ENCODE measurements around the gene CNOT8. TPM values are rescaled to one million over a fixed set of nuclear protein-coding genes. Genes with fewer than 3 reads are reported as not detected.
A peak's percentile ranks its signal among the peaks of the same experiment; 100 is the strongest.
"Not testable (repeated sequence)": the region's sequence is repeated elsewhere in the genome, so short reads cannot be mapped to it uniquely, and the experiment has no call there.

CNOT8 gene
- polyA plus RNA-seq, 1 donor, result 85.9 TPM

DNA sequence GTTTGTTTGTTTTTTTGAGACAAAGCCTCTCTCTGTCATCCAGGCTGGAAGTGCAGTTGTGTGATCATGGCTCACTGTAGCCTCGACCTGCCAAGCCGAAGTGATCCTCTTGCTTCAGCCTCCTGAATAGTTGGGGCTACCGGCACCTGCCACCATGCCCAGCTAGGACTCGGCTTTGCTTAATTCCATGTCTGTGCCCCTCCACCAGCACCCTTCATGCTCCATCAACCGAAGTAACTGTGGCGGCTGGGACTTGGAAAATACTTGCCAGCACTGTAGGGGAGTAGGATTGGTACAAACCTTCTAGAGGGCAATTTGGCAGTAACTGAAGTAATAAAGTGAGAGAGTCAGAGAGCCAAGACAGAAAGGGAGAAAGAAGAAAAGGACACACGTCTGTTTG, 27.0 kb upstream of the CNOT8 start:
- DNase-seq, result no peak

- not testable (repeated sequence) for DNase-seq
These were observed 25.6 kb upstream of the CNOT8 start for GRCh38 chr5:154832804-154833203.

GRCh38 chr5:154834053-154834452, 24.4 kb upstream of the CNOT8 start:
- DNase-seq, result no peak

DNA sequence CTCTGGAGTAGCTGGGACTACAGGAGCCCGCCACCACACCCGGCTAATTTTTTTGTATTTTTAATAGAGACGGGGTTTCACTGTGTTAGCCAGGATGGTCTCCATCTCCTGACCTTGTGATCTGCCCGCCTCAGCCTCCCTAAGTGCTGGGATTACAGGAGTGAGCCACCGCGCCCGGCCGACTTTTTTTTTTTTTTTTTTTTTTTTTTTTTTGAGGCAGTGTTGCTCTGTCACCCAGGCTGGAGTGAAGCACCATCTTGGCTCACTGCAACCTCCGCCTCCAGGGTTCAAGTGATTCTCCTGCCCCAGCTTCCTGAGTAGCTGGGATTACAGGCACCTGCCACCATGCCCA, 22.8 kb upstream of the CNOT8 start:
- not testable (repeated sequence) for DNase-seq

GRCh38 chr5:154836225-154836624, 22.2 kb upstream of the CNOT8 start:
- no peak for DNase-seq

DNA sequence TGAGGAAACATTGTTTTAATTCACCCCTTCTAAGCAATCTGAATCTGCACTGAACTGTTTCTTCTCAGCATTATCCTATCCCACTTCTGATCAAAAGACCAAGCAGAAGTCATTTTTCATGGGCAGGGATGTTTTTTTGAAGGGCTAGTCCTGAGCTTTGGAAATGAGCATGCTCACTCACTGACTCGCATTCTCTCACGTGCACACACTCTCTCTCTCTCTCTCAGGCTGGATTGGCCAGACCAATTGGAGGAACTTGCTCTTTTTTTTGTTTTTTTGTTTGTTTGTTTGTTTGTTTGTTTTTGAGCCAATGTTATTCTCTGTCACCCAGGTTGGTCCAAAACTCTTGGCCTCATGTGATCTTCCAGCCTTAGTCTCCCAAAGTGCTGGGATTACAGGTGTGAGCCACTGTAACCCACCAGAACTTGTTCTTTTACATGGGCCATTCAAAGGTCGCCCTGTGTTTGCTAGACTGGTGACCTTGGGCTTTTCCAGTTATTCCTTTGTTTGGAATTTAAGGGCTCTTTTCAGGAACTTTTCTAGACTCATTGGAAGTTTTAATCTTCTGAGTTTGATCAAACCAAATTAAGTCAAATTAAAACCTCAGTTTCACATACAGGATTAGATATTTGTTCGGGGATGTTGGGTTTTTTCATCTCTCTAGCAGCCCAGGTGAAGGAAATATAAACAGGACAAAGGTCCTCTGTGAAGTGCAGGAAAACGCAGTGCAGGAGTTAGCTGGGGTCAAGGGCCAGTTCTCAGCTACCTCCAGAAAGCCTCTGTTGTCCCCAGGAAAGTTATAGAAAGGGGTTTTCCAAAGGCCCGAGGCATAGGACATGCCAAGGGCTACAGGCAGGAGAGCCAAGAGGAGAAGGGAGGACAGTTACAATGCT, 21.2 kb upstream of the CNOT8 start:
- DNase-seq, result no peak

DNA sequence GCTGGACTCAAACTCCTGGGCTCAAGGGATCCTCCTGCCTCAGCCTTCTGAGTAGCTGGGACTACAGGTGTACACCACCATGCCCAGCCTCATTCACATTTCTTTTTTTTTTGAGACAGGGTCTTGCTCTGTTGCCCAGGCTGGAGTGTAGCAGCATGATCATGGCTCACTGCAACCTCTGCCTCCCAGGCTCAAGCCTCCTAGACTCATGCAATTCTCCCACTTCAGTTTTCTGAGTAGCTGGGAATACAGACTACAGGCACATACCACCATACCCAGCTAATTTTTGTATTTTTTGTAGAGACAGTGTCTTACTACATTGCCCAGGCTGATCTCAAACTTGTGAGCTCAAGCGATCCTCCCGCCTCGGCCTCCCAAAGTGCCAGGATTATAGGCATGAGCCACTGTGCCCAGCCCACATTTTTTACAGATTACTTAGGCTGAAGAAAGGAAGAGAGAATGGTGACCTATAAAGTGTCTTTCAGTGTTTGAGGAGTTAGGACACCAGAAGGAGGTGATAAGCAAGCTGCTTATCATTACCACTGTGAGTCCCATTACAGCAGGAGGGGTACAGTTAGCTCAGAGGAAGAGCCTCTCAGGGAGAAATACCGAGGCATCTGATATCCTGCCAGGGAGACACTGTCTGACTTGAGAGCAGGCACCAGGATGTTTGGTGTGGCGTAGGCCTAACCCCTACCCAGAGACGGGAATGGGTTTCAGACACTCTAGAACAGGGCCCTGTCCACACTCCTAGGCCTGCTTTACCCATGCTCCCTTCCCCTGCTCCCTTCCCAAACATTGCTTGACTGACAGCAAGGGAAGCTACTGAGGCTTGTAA, 17.8 kb upstream of the CNOT8 start:
- no peak for DNase-seq

DNA sequence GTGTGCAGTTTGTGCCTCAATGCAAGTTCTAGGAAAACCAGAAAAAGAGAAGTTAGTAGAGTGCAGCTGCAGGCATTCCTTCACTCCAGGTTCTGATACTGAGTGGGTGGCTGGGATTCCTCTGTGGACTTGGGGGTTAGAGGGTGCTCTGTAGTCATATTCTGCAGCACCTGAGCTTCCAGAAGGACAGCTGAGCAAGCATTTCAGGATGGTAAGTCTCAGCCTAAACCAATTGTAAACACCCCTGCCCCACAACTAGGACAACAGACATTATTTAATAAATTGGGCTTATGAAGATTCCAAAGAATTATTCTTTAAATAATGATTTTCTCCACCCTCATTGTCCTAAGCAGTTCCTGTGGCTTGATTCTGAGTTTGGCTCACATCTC, 17.2 kb upstream of the CNOT8 start:
- no peak for DNase-seq

- DNase-seq, result no peak
These were observed 15.5 kb upstream of the CNOT8 start for GRCh38 chr5:154842689-154843530.

- no peak for DNase-seq
These were observed 13.6 kb upstream of the CNOT8 start for GRCh38 chr5:154844809-154845208.

- DNase-seq, result no peak
These were observed 9.1 kb upstream of the CNOT8 start for GRCh38 chr5:154849264-154849785.

DNA sequence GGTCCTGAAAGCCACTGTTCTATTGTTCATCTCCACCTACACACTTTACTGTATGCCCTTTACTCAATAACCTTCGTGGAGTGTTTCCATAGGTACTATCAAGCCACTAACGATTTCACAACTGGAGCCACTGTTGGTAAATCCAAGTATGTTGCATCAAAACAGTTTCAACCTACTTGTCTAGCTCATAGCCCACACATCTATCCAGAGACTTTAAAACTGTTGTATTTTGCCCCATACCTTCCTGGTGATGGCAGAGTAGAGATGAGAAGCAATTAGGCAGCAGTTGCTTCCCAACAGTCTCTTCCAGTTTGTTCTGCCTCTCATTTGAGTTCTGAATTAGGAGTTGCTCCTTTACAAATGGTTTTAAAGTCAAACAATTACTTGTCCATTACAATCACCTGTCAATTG, 8.6 kb upstream of the CNOT8 start:
- DNase-seq, result no peak

DNA sequence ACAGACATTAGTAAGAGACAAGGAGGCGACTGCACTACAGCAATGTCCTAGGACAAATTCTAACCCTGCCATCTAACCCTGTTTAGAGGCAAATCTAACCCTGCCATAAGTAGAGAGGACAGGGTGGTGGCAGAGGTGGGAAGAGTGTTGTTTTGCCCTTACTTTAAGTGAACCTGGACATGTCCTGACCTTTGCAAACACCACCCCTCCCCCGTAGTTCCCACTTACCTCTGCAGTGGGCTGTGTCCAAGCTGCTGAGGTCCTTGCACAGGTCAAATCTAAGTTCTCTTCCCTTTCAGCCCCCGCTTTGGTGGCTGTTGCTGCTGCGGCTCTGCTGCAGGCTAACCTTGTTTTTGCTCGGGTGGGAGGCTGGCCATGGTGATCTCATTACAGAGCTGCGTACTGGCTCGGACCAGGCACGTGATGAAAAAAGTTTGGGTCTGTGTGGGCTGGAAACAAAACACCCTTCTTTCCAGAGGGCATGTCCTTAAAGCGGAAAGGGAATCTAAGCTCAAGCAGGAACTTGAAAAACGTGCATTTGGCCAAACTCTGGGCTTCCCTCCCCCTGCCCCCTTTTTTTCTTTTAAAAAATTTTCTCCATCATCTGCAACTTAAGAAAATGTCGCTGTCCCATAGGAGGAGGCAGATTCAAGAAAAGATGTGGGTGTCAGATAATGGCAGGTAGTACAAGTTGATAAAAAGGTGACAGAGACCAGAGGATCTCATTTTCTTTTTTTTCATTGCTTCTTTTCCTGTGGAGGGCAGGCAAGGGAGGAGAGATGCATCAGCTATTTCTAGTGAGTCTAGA, 8.0 kb upstream of the CNOT8 start, which contains the start of gene FAXDC2:
Gene FAXDC2 (minus strand): TSS at position 349 of the 808 bp plus-strand sequence. CDS start 12,425 bp downstream, outside the sequence.
- peak; percentile 91 for DNase-seq

- DNase-seq, result no peak
These were observed 7.1 kb upstream of the CNOT8 start for GRCh38 chr5:154851351-154851750.

- peak; percentile 96 for DNase-seq
These were observed 714 bp upstream of the CNOT8 start for GRCh38 chr5:154857530-154858296.

GRCh38 chr5:154858972-154859871, 795 bp downstream of the CNOT8 start:
- DNase-seq, result no peak

GRCh38 chr5:154860123-154860522, 1.7 kb downstream of the CNOT8 start:
- no peak for DNase-seq

- no peak for DNase-seq
These were observed 2.3 kb downstream of the CNOT8 start for GRCh38 chr5:154860765-154861164.

DNA sequence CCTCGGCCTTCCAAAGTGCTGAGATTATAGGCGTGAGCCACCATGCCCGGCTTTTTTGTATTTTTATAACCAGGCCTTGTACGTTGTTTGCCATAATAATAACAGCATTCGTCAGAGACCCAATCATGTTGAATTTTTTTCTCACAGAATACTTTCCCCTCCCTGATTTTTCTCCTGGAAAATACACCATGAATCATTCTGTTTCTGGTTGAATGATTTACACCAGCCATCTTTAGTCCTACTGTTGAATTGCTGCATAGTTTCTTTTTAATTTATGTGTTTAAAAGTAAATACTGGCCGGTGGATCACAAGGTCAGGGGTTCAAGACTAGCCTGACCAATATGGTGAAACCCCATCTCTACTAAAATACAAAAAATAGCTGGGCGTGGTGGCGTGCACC, 3.5 kb downstream of the CNOT8 start:
- DNase-seq, result no peak
